ENCODE measurements around the gene EPHB2.

EPHB2 gene

DNA sequence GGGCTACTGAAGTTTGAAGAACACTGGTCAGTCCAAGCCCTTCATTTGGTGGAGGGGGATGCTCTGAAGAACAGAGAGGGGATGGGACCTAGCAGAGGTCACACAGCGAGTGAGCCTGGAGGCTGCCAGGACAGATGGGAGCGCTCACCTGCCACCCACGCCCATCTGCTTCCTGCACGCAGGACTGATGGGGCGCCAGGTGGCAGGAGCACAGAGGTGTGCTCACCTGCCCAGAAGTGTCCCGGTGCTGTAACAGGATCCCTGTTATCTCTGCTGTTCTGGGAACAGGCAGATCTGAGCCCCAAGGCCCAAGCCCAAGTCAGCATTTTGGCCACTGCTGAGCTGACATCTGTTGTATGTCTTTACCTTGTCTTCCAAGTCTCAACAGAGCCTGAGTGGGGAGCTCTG, 40.5 kb downstream of the EPHB2 start:
- Histone ChIP-seq H3K9me3 (ENCODE audit: control insufficient read depth, insufficient read depth, low read depth, low read length) (no peaks in the 10 kb centered on the region), H3K4me3 (ENCODE audit: low read depth, low read length) (no peak overlapping the region), H3K4me1 (ENCODE audit: control insufficient read depth, insufficient read depth, low read length) (peaks cover 5% of the 10 kb centered on the region), H3K27ac (ENCODE audit: extremely low read depth, low read depth, low read length) (no peak overlapping the region), H3K36me3 (ENCODE audit: control insufficient read depth in 2 of 2, insufficient read depth in 1 of 2, low read length in 2 of 2) (no peaks in the 10 kb centered on the region)
- CTCF ChIA-PET: interaction anchor here (0.6 to 2.4 kb wide), 4 partner anchors 47 to 512 kb away, joined by 3 to 9 read pairs (median 4); no protein-coding TSS in a partner anchor
- no peak for TF ChIP-seq GFI1B (tag by site-specific recombination; IDR thresholded peaks at IDR 0.05)
- TF ChIP-seq, protein P1, sequence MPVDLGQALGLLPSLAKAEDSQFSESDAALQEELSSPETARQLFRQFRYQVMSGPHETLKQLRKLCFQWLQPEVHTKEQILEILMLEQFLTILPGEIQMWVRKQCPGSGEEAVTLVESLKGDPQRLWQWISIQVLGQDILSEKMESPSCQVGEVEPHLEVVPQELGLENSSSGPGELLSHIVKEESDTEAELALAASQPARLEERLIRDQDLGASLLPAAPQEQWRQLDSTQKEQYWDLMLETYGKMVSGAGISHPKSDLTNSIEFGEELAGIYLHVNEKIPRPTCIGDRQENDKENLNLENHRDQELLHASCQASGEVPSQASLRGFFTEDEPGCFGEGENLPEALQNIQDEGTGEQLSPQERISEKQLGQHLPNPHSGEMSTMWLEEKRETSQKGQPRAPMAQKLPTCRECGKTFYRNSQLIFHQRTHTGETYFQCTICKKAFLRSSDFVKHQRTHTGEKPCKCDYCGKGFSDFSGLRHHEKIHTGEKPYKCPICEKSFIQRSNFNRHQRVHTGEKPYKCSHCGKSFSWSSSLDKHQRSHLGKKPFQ (tag by site-specific recombination; IDR thresholded peaks at IDR 0.05): no peak
- 0 out of 2 replicates have a peak, but pooled peaks have one; percentile 9 for TF ChIP-seq ZNF768 (tag by site-specific recombination; IDR thresholded peaks at IDR 0.05)
- TF ChIP-seq WT1 (tag by site-specific recombination; IDR thresholded peaks at IDR 0.05): no peak
- no peak for TF ChIP-seq ZNF211 (tag by site-specific recombination; IDR thresholded peaks at IDR 0.05; ENCODE audit: low read depth)
- POLR2A ChIA-PET: no interaction called here

DNA sequence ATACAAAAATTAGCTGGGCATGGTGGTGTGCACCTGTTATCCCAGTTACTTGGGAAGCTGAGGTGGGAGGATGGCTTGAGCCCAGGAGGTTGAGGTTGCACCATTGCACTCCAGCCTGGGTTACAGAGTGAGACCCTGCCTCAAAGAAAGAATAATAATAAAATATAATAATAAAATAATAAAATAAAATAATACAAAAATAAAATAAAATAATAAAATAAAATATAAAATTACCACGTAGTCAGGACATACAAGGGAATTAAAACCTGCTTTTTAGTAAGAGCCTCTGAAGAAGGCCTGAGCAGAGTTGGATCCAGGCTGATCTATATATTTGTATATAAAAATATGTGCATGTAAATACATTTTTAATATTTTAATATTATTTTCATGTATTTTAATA, 41.7 kb downstream of the EPHB2 start:
- no peak overlapping the region for H3K27ac ChIP-seq (ENCODE audit: extremely low read depth, low read depth, low read length)
- POLR2A ChIA-PET: no interaction called here
- H3K9me3 ChIP-seq (ENCODE audit: control insufficient read depth, insufficient read depth, low read depth, low read length): no peaks in the 10 kb centered on the region
- H3K4me3 ChIP-seq (ENCODE audit: low read depth, low read length): no peak overlapping the region
- peaks cover 5% of the 10 kb centered on the region for H3K4me1 ChIP-seq (ENCODE audit: control insufficient read depth, insufficient read depth, low read length)
- TF ChIP-seq ZNF664 (tag by site-specific recombination; IDR thresholded peaks at IDR 0.05) (no peak), ZBTB21 (tag by site-specific recombination; IDR thresholded peaks at IDR 0.05) (no peak), ZNF169 (tag by site-specific recombination; IDR thresholded peaks at IDR 0.05) (no peak), ZNF48 (tag by site-specific recombination; IDR thresholded peaks at IDR 0.05) (no peak), ZNF23 (tag by site-specific recombination; IDR thresholded peaks at IDR 0.05; ENCODE audit: borderline replicate concordance) (no peak), ZNF112 (tag by site-specific recombination; IDR thresholded peaks at IDR 0.05) (no peak), ZNF211 (tag by site-specific recombination; IDR thresholded peaks at IDR 0.05; ENCODE audit: low read depth) (no peak), ZNF558 (tag by site-specific recombination; IDR thresholded peaks at IDR 0.05) (no peak)
- TF ChIP-seq, protein P2, sequence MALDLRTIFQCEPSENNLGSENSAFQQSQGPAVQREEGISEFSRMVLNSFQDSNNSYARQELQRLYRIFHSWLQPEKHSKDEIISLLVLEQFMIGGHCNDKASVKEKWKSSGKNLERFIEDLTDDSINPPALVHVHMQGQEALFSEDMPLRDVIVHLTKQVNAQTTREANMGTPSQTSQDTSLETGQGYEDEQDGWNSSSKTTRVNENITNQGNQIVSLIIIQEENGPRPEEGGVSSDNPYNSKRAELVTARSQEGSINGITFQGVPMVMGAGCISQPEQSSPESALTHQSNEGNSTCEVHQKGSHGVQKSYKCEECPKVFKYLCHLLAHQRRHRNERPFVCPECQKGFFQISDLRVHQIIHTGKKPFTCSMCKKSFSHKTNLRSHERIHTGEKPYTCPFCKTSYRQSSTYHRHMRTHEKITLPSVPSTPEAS (tag by site-specific recombination; IDR thresholded peaks at IDR 0.05): no peak
- TF ChIP-seq, protein P3, sequence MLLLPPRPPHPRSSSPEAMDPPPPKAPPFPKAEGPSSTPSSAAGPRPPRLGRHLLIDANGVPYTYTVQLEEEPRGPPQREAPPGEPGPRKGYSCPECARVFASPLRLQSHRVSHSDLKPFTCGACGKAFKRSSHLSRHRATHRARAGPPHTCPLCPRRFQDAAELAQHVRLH (tag by site-specific recombination; IDR thresholded peaks at IDR 0.05): no peak
- TF ChIP-seq, protein P1 (tag by site-specific recombination; IDR thresholded peaks at IDR 0.05): no peak
- TF ChIP-seq, protein P4, sequence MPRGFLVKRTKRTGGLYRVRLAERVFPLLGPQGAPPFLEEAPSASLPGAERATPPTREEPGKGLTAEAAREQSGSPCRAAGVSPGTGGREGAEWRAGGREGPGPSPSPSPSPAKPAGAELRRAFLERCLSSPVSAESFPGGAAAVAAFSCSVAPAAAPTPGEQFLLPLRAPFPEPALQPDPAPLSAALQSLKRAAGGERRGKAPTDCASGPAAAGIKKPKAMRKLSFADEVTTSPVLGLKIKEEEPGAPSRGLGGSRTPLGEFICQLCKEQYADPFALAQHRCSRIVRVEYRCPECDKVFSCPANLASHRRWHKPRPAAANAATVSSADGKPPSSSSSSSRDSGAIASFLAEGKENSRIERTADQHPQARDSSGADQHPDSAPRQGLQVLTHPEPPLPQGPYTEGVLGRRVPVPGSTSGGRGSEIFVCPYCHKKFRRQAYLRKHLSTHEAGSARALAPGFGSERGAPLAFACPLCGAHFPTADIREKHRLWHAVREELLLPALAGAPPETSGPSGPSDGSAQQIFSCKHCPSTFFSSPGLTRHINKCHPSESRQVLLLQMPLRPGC (tag by site-specific recombination; IDR thresholded peaks at IDR 0.05): no peak
- TF ChIP-seq, protein P5, sequence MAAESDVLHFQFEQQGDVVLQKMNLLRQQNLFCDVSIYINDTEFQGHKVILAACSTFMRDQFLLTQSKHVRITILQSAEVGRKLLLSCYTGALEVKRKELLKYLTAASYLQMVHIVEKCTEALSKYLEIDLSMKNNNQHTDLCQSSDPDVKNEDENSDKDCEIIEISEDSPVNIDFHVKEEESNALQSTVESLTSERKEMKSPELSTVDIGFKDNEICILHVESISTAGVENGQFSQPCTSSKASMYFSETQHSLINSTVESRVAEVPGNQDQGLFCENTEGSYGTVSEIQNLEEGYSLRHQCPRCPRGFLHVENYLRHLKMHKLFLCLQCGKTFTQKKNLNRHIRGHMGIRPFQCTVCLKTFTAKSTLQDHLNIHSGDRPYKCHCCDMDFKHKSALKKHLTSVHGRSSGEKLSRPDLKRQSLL (tag by site-specific recombination; IDR thresholded peaks at IDR 0.05): no peak
- CTCF ChIA-PET: no interaction called here
- H3K36me3 ChIP-seq (ENCODE audit: control insufficient read depth in 2 of 2, insufficient read depth in 1 of 2, low read length in 2 of 2): no peaks in the 10 kb centered on the region

Data from HEK293 (cell line).